Cardiac septum (tissue), 1 donor: ENCODE measurements around the gene NCLN. TPM values are rescaled to one million over a fixed set of nuclear protein-coding genes. Genes with fewer than 3 reads are reported as not detected.

Experiments used
- DNase-seq: peaks from one replicate; pipeline ENCODE4 v3.0.0-alpha.2; 2020; ENCODE audit warnings: low spot score
- intact Hi-C: fragments of 100-400 bp; cut with DNase I; formaldehyde crosslinking; loops from one replicate; pipeline ENCODE4 v1.14.0; 2022
- long read RNA-seq: library from polyadenylated mRNA; unstranded; transcript quantifications from one replicate; pipeline ENCODE4 v2.0.0, GENCODE V29; 2021
- total RNA-seq: library from RNA; stranded (reverse); fragmentation: NEBNext Ultra II Directional; extraction: Animal tissue kit (Norgen Biotek cat#: 25700); gene quantifications from one replicate; pipeline ENCODE4 v1.2.1, GENCODE V29; 2021
- donor health status: DM: no; HTN: no; CAD: no.

NCLN gene
- total RNA-seq: 19.0 TPM
- long read RNA-seq, full-length matches to known transcripts: 7 of 32 reads
- long read RNA-seq, partial matches to known transcripts: 3 of 32 reads
- long read RNA-seq, other reads (novel, unspliced or antisense): 22 of 32 reads

GRCh38 chr19:3185461-3186159 is at the start of gene NCLN:
TSS of gene NCLN (plus strand) at chr19:3185930. CDS start at chr19:3186031, 101 bp downstream.
- peak; percentile 98 for DNase-seq
- intact Hi-C loops: loop anchor here (10.0 kb wide), 1 partner anchor 249 kb away; no protein-coding TSS in a partner anchor

GRCh38 chr19:3135961-3136683 is 49.6 kb upstream of the NCLN start, which contains the start of gene GNA15:
TSS of gene GNA15 (plus strand) at chr19:3136033. CDS start at chr19:3136451, 418 bp downstream.
- DNase-seq: no peak
- intact Hi-C loops: no loop called here

- intact Hi-C loops: no loop called here
Measured at GRCh38 chr19:3136684-3137055, 49.1 kb upstream of the NCLN start.

GRCh38 chr19:3137119-3137518 is 48.6 kb upstream of the NCLN start:
- no peak for DNase-seq
- intact Hi-C loops: no loop called here

More at GRCh38 chr19:3136684-3137055, 49.1 kb upstream of the NCLN start:
- no peak for DNase-seq

- intact Hi-C loops: no loop called here
Measured at GRCh38 chr19:3138268-3138667, 47.5 kb upstream of the NCLN start.

GRCh38 chr19:3140667-3141038 is 45.1 kb upstream of the NCLN start:
- intact Hi-C loops: no loop called here
- no peak for DNase-seq

More at GRCh38 chr19:3138268-3138667, 47.5 kb upstream of the NCLN start:
- DNase-seq: no peak

GRCh38 chr19:3142292-3142670 is 43.4 kb upstream of the NCLN start:
- intact Hi-C loops: no loop called here
- no peak for DNase-seq

- intact Hi-C loops: no loop called here
- no peak for DNase-seq
Measured at GRCh38 chr19:3142781-3143337, 42.9 kb upstream of the NCLN start.

GRCh38 chr19:3145909-3146676 is 39.6 kb upstream of the NCLN start:
- intact Hi-C loops: no loop called here
- DNase-seq: no peak

- intact Hi-C loops: no loop called here
- DNase-seq: no peak
Measured at GRCh38 chr19:3146677-3147100, 39.0 kb upstream of the NCLN start.

GRCh38 chr19:3148503-3148902 is 37.2 kb upstream of the NCLN start:
- DNase-seq: no peak

GRCh38 chr19:3149089-3149488 is 36.6 kb upstream of the NCLN start:
- no peak for DNase-seq
- intact Hi-C loops: no loop called here

More at GRCh38 chr19:3148503-3148902, 37.2 kb upstream of the NCLN start:
- intact Hi-C loops: no loop called here

GRCh38 chr19:3149526-3150505 is 35.9 kb upstream of the NCLN start:
- intact Hi-C loops: no loop called here
- DNase-seq: no peak

GRCh38 chr19:3150739-3151329 is 34.9 kb upstream of the NCLN start:
- no peak for DNase-seq
- intact Hi-C loops: no loop called here

- intact Hi-C loops: no loop called here
- no peak for DNase-seq
Measured at GRCh38 chr19:3151563-3152418, 33.9 kb upstream of the NCLN start.

GRCh38 chr19:3152419-3152780 is 33.3 kb upstream of the NCLN start:
- DNase-seq: no peak
- intact Hi-C loops: no loop called here
